HL-60 (cell line): Measurements from ENCODE around the gene NPNT.

Experiments
- DNase-seq, 2 experiments: peaks; one replicate each; pipeline ENCODE4 v3.0.0-alpha.2; 2010 to 2020; ENCODE audit warnings: low read depth in 1 of 2, low spot score in 1 of 2
- H3K27ac ChIP-seq: fragments of 250-450 bp; sonication (Bioruptor Pico); replicated peaks from 2 replicates; pipeline ENCODE4 v1.5.1; 2020; ENCODE audit warnings: mild to moderate bottlenecking, moderate library complexity
- H3K27me3 ChIP-seq: fragments of 250-450 bp; sonication (Bioruptor Pico); 2 replicates; pipeline ENCODE4 v1.5.1; 2021; ENCODE audit warnings: mild to moderate bottlenecking, moderate library complexity; ENCODE audit not compliant: insufficient read depth, poor library complexity, severe bottlenecking
- H3K4me3 ChIP-seq: replicated peaks from 2 replicates; pipeline ENCODE4 v1.5.1; 2011; ENCODE audit warnings: mild to moderate bottlenecking, control low read depth, low read length; ENCODE audit not compliant: insufficient read depth
- GABPA ChIP-seq: IDR thresholded peaks from 2 replicates; pipeline ENCODE4 v1.6.1; 2012; ENCODE audit warnings: low read depth
- POLR2AphosphoS5 ChIP-seq: IDR thresholded peaks from 2 replicates; pipeline ENCODE4 v1.6.1; 2012; ENCODE audit warnings: low read depth
- SPI1 ChIP-seq: IDR thresholded peaks from 2 replicates; pipeline ENCODE4 v1.6.1; 2012; ENCODE audit warnings: low read depth, mild to moderate bottlenecking, borderline replicate concordance
- TF ChIP-seq, protein P1 (sequence below): IDR thresholded peaks from one replicate; pipeline ENCODE4 v1.5.1; 2011; ENCODE audit warnings: low read length, control low read depth, inconsistent platforms; ENCODE audit not compliant: insufficient read depth
- TF ChIP-seq, protein P2 (sequence below): IDR thresholded peaks from 2 replicates; pipeline ENCODE4 v1.6.1; 2012; ENCODE audit warnings: low read depth; ENCODE audit not compliant: insufficient replicate concordance

The NPNT gene

DNA sequence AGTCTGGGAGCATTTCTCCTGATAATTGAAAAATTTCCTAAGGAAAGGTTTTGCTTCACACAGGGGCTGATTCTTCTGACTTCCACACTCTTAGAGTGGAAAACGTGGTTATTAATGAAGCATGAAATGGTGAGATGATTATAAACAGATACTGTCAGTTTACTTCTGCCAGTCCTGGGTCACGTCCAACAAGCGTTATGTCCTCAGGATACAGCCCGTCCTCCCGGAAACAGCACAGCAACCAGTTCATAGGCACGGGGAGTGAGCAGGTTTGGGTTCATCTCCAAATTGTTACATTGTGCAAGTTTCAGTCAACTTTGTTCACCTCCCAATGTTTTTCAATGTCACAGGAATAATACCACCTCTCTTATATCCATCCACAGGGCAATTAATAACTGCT lies 98.8 kb downstream of the NPNT start:
- Histone ChIP-seq H3K4me3 (no peak overlapping the region), H3K27ac (no peak overlapping the region), H3K27me3 (no peaks in the 10 kb centered on the region)
- no peak for DNase-seq
- TF ChIP-seq POLR2AphosphoS5, result no peak
- TF ChIP-seq GABPA, result no peak
- TF ChIP-seq SPI1, result no peak
- TF ChIP-seq, protein P1, sequence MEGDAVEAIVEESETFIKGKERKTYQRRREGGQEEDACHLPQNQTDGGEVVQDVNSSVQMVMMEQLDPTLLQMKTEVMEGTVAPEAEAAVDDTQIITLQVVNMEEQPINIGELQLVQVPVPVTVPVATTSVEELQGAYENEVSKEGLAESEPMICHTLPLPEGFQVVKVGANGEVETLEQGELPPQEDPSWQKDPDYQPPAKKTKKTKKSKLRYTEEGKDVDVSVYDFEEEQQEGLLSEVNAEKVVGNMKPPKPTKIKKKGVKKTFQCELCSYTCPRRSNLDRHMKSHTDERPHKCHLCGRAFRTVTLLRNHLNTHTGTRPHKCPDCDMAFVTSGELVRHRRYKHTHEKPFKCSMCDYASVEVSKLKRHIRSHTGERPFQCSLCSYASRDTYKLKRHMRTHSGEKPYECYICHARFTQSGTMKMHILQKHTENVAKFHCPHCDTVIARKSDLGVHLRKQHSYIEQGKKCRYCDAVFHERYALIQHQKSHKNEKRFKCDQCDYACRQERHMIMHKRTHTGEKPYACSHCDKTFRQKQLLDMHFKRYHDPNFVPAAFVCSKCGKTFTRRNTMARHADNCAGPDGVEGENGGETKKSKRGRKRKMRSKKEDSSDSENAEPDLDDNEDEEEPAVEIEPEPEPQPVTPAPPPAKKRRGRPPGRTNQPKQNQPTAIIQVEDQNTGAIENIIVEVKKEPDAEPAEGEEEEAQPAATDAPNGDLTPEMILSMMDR, result no peak
- TF ChIP-seq, protein P2, sequence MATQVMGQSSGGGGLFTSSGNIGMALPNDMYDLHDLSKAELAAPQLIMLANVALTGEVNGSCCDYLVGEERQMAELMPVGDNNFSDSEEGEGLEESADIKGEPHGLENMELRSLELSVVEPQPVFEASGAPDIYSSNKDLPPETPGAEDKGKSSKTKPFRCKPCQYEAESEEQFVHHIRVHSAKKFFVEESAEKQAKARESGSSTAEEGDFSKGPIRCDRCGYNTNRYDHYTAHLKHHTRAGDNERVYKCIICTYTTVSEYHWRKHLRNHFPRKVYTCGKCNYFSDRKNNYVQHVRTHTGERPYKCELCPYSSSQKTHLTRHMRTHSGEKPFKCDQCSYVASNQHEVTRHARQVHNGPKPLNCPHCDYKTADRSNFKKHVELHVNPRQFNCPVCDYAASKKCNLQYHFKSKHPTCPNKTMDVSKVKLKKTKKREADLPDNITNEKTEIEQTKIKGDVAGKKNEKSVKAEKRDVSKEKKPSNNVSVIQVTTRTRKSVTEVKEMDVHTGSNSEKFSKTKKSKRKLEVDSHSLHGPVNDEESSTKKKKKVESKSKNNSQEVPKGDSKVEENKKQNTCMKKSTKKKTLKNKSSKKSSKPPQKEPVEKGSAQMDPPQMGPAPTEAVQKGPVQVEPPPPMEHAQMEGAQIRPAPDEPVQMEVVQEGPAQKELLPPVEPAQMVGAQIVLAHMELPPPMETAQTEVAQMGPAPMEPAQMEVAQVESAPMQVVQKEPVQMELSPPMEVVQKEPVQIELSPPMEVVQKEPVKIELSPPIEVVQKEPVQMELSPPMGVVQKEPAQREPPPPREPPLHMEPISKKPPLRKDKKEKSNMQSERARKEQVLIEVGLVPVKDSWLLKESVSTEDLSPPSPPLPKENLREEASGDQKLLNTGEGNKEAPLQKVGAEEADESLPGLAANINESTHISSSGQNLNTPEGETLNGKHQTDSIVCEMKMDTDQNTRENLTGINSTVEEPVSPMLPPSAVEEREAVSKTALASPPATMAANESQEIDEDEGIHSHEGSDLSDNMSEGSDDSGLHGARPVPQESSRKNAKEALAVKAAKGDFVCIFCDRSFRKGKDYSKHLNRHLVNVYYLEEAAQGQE, result no peak

- no peak overlapping the region for H3K27ac ChIP-seq
- H3K27me3 ChIP-seq, result no peaks in the 10 kb centered on the region
- TF ChIP-seq GABPA (no peak), SPI1 (no peak), POLR2AphosphoS5 (no peak)
- TF ChIP-seq, protein P1, result no peak
- TF ChIP-seq, protein P2, result no peak
- DNase-seq, result no peak
- no peak overlapping the region for H3K4me3 ChIP-seq
These were observed 99.7 kb downstream of the NPNT start for GRCh38 chr4:105994841-105995501.

GRCh38 chr4:105996845-105997244 lies 101.6 kb downstream of the NPNT start:
- DNase-seq, result no peak
- H3K27me3 ChIP-seq, result no peaks in the 10 kb centered on the region
- no peak overlapping the region for H3K4me3 ChIP-seq
- H3K27ac ChIP-seq, result no peak overlapping the region
- TF ChIP-seq, protein P2, result no peak
- TF ChIP-seq SPI1 (no peak), POLR2AphosphoS5 (no peak), GABPA (no peak)
- TF ChIP-seq, protein P1, result no peak
